A549 (cell line): ENCODE results near the gene WDCP. TPM values are rescaled to one million over a fixed set of nuclear protein-coding genes. Genes with fewer than 3 reads are reported as not detected.
"Not testable (repeated sequence)": the region's sequence is repeated elsewhere in the genome, so short reads cannot be mapped to it uniquely, and the experiment has no call there.

Experiments
- ATAC-seq, 2 experiments: fragments of 200-7000 bp in 1 of 2; fragments of >200 bp in 1 of 2; cut with Nextera tagmentation in 1 of 2; cut with Tn5 transposase in 1 of 2; 3 replicates each; pipeline versions ENCODE4 v1.8.0 to v1.9.1; 2018 to 2020; ENCODE audit warnings: mild to moderate bottlenecking in 1 of 2, moderate library complexity in 1 of 2
- CTCF ChIA-PET: fragments of 300-600 bp; sonication (Branson Sonifier 250); formaldehyde crosslinking; extraction: SDS; loops from one replicate; lab custom pipeline; 2021; ENCODE audit warnings: antibody characterized with exemption, inconsistent platforms; lab: Yijun Ruan, JAX
- POLR2A ChIA-PET: fragments of 350-600 bp; formaldehyde crosslinking; extraction: SDS; loops from one replicate; lab custom pipeline; 2021; ENCODE audit warnings: antibody characterized with exemption, inconsistent platforms; lab: Yijun Ruan, JAX
- DNase-seq, 2 experiments: peaks; one replicate each; pipeline versions ENCODE4 v3.0.0 to v3.0.0-alpha.2; 2011 to 2016; ENCODE audit warnings: low read depth in 1 of 2, low spot score in 1 of 2
- FAIRE-seq: peaks from 2 replicates; lab custom pipeline; 2011; peaks lifted over from hg19 to GRCh38; lab: Jason Lieb, UNC
- H3K27ac ChIP-seq, 2 experiments: fragments of >200 bp; sonication (Bioruptor Twin); formaldehyde crosslinking; 3 replicates each; pipeline ENCODE4 v1.5.1; 2016 to 2017
- H3K4me1 ChIP-seq: fragments of >200 bp; sonication (Bioruptor Twin); formaldehyde crosslinking; 3 replicates; pipeline ENCODE4 v1.6.1; 2016
- H3K4me2 ChIP-seq: fragments of >200 bp; sonication (Bioruptor Twin); formaldehyde crosslinking; 3 replicates; pipeline ENCODE4 v1.6.1; 2016
- H3K4me3 ChIP-seq: fragments of >200 bp; sonication (Bioruptor Twin); formaldehyde crosslinking; 3 replicates; pipeline ENCODE4 v1.5.1; 2016
- H3K9me3 ChIP-seq: fragments of >200 bp; sonication (Bioruptor Twin); formaldehyde crosslinking; 3 replicates; pipeline ENCODE4 v1.6.1; 2016
- ATOH8 ChIP-seq: fragments of 250-450 bp; sonication (Bioruptor Pico); IDR thresholded peaks from 2 replicates; pipeline ENCODE4 v1.5.0; 2020; ENCODE audit warnings: low read depth, mild to moderate bottlenecking, moderate library complexity
- BHLHE40 ChIP-seq: IDR thresholded peaks from 2 replicates; pipeline ENCODE4 v1.6.1; 2012; ENCODE audit warnings: low read depth, low read length, inconsistent platforms
- CHD2 ChIP-seq: fragments of 150-350 bp; IDR thresholded peaks from 2 replicates; pipeline ENCODE4 v1.6.1; 2014; ENCODE audit warnings: low read length; ENCODE audit not compliant: partially characterized antibody
- CHD4 ChIP-seq: fragments of 200-600 bp; sonication (generic); IDR thresholded peaks from 2 replicates; pipeline ENCODE4 v1.6.1; 2016; ENCODE audit warnings: antibody characterized with exemption, mild to moderate bottlenecking, borderline replicate concordance
- E2F6 ChIP-seq: IDR thresholded peaks from 2 replicates; pipeline ENCODE4 v1.6.1; 2012; ENCODE audit warnings: low read depth, borderline replicate concordance
- EHMT2 ChIP-seq: fragments of 200-600 bp; sonication (generic); IDR thresholded peaks from 2 replicates; pipeline ENCODE4 v1.6.1; 2016; ENCODE audit warnings: antibody characterized with exemption, low read depth, mild to moderate bottlenecking, moderate library complexity
- FOSL2 ChIP-seq, 2 experiments: fragments of 450-650 bp in 1 of 2; fragments of >200 bp in 1 of 2; sonication (Bioruptor Twin) in 1 of 2; formaldehyde crosslinking; IDR thresholded peaks; 2 replicates each; pipeline versions ENCODE4 v1.5.0 to v1.6.1; 2016 to 2020; ENCODE audit warnings: mild to moderate bottlenecking in 1 of 2, moderate library complexity in 1 of 2
- HDAC2 ChIP-seq: fragments of 200-600 bp; sonication (generic); IDR thresholded peaks from 2 replicates; pipeline ENCODE4 v1.6.1; 2016
- HMGXB4 ChIP-seq: fragments of 250-450 bp; sonication (Bioruptor Pico); IDR thresholded peaks from 2 replicates; pipeline ENCODE4 v1.5.0; 2021; ENCODE audit warnings: mild to moderate bottlenecking, moderate library complexity, borderline replicate concordance
- HOXB13 ChIP-seq: fragments of 250-450 bp; sonication (Bioruptor Pico); IDR thresholded peaks from 2 replicates; pipeline ENCODE4 v1.5.0; 2020; ENCODE audit warnings: low read depth, mild to moderate bottlenecking, moderate library complexity
- HOXB5 ChIP-seq: fragments of 250-450 bp; sonication (Bioruptor Pico); IDR thresholded peaks from 2 replicates; pipeline ENCODE4 v1.5.0; 2020; ENCODE audit warnings: mild to moderate bottlenecking, moderate library complexity
- JUN ChIP-seq, 2 experiments: fragments of >200 bp; sonication (Bioruptor Twin); formaldehyde crosslinking; IDR thresholded peaks; 2 replicates in 1 of 2; 3 replicates in 1 of 2; pipeline ENCODE4 v1.6.1; 2016 to 2017
- MAX ChIP-seq: IDR thresholded peaks from 2 replicates; pipeline ENCODE4 v1.6.1; 2012
- MYC ChIP-seq: IDR thresholded peaks from 2 replicates; pipeline ENCODE4 v1.6.1; 2012; ENCODE audit warnings: mild to moderate bottlenecking, inconsistent platforms, low read length, improper control_type of control experiment, borderline replicate concordance
- NFE2L2 ChIP-seq: fragments of 150-350 bp; conservative IDR thresholded peaks from 2 replicates; pipeline ENCODE4 v1.6.1; 2014; ENCODE audit warnings: low read length
- NPAS2 ChIP-seq: fragments of 250-450 bp; sonication (Bioruptor Pico); IDR thresholded peaks from 2 replicates; pipeline ENCODE4 v1.8.0; 2022; ENCODE audit warnings: mild to moderate bottlenecking, moderate library complexity, borderline replicate concordance
- NR3C1 ChIP-seq: fragments of >200 bp; sonication (Bioruptor Twin); formaldehyde crosslinking; IDR thresholded peaks from 3 replicates; pipeline ENCODE4 v1.6.1; 2017
- POLR2A ChIP-seq: IDR thresholded peaks from 2 replicates; pipeline ENCODE4 v1.6.1; 2012; ENCODE audit warnings: mild to moderate bottlenecking, low read length
- RARB ChIP-seq: fragments of 250-450 bp; sonication (Bioruptor Pico); IDR thresholded peaks from 2 replicates; pipeline ENCODE4 v1.8.0; 2021; ENCODE audit warnings: mild to moderate bottlenecking, moderate library complexity
- SREBF2 ChIP-seq: fragments of 450-650 bp; IDR thresholded peaks from 2 replicates; pipeline ENCODE4 v1.6.1; 2014; ENCODE audit warnings: mild to moderate bottlenecking, moderate library complexity
- ZC3H11A ChIP-seq: fragments of 450-650 bp; IDR thresholded peaks from 2 replicates; pipeline ENCODE4 v1.6.1; 2014; ENCODE audit warnings: antibody characterized with exemption, mild to moderate bottlenecking
- ZSCAN20 ChIP-seq: fragments of 250-450 bp; sonication (Bioruptor Pico); IDR thresholded peaks from 2 replicates; pipeline ENCODE4 v1.8.0; 2022; ENCODE audit warnings: mild to moderate bottlenecking, moderate library complexity
- WGBS: methylation state at CpG from one replicate; pipeline ENCODE4 v1.1.6; 2017; ENCODE audit errors: missing lambda C conversion rate; 5-methylcytosine and 5-hydroxymethylcytosine counted together
- polyA plus RNA-seq, 4 experiments: library from polyadenylated mRNA; depleted of rRNA in 3 of 4; stranded (reverse); fragments of >200 nt; fragmentation: RNase III in 1 of 4; extraction: RNeasy Plus Mini Kit Qiagen cat#74134 plus additional on column Dnase treatment in 1 of 4; gene quantifications; 2 replicates in 3 of 4; 3 replicates in 1 of 4; pipeline ENCODE4 v1.2.3, GENCODE V29; 2011 to 2017
- TF ChIP-seq, protein P1 (sequence below): IDR thresholded peaks from 2 replicates; pipeline ENCODE4 v1.6.1; 2012

The WDCP gene
- polyA plus RNA-seq, 2 of the 4 experiments (the other 2 are of a cell fraction) = 12.7 to 20.8 TPM

- TF ChIP-seq MAX = peak; percentile 73
- no peak for TF ChIP-seq ZC3H11A
- no peak for TF ChIP-seq CHD2
- TF ChIP-seq FOSL2 (IDR thresholded peaks at IDR 0.05) = no peak
- TF ChIP-seq FOSL2 (CRISPR knock-in tag; IDR thresholded peaks at IDR 0.05) = no peak
- TF ChIP-seq EHMT2 = no peak
- peak; percentile 73 to 75; a peak in 4 of 5 replicates for TF ChIP-seq JUN (IDR thresholded peaks at IDR 0.05)
- TF ChIP-seq NFE2L2 = no peak
- TF ChIP-seq E2F6 = peak; percentile 77; the same call in 1 of the 2 replicates
- peak; percentile 90 for TF ChIP-seq POLR2A
Measured at GRCh38 chr2:24046930-24047702, at the start of gene WDCP (continued).

DNA sequence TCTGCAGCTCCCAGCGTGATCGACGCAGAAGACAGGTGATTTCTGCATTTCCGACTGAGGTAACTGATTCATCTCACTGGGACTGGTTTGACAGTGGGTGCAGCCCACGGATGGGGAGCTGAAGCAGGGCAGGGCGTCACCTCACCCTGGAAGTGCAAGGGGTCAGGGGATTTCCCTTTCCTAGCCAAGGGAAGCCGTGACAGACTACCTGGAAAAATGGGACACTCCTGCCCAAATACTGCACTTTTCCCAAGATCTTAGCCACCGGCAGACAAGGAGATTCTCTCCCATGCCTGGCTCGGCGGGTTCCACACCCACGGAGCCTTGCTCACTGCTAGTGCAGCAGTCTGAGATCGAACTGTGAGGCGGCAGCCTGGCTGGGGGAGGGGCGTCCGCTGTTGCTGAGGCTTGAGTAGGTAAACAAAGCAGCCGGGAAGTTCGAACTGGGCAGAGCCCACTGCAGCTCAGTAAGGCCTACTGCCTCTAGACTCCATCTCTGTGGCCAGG is 48.0 kb upstream of the WDCP start:
- FAIRE-seq, H3K4me1 ChIP-seq, DNase-seq, POLR2A ChIA-PET, H3K27ac ChIP-seq, H3K4me2 ChIP-seq, H3K4me3 ChIP-seq, H3K9me3 ChIP-seq, ATAC-seq: not testable (repeated sequence)
- WGBS = 75% methylated on average over 17 of the region's 17 CpGs
- CTCF ChIA-PET = interaction anchor here (5.6 kb wide), 1 partner anchor 11 kb away, joined by 47 read pairs; the partner anchor contains the start of gene TP53I3

- not testable (repeated sequence) for H3K4me1 ChIP-seq, ATAC-seq, FAIRE-seq, H3K4me2 ChIP-seq, DNase-seq, H3K27ac ChIP-seq, H3K4me3 ChIP-seq, H3K9me3 ChIP-seq
- ChIA-PET CTCF (interaction anchor here (5.6 kb wide), 1 partner anchor 9 kb away, joined by 47 read pairs; the partner anchor contains the start of gene TP53I3), POLR2A (interaction anchor here (1.0 kb wide), 1 partner anchor 9 kb away, joined by 4 read pairs; the partner anchor contains the start of gene TP53I3)
- 80% methylated on average over 5 of the region's 5 CpGs for WGBS
Measured at GRCh38 chr2:24093270-24093669, 46.1 kb upstream of the WDCP start.

DNA sequence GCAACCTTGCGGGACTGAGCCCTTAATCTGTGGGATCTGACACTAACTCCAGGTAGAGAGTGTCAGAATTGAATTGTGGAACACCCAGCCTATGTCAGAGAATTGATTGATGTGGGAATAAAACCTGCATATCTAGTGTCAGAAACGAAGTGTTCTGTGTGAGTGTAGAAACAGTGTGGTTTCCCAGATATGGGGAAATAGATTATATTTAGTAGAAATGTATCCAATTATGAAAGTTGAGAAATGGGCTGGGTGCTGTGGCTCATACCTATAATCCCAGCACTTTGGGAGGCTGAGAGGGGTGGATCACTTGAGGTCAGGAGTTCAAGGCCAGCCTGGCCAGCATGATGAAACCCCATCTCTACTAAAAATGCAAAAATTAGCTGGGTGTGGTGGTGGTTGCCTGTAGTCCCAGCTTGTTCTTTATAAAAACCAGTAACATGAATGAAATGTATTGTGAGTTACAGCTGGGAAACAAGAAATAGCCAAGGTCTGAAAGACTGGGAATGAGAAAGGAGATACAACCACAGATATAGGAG is 41.7 kb upstream of the WDCP start:
- CTCF ChIA-PET = no interaction called here
- ATAC-seq (no peak), DNase-seq (no peak), FAIRE-seq (no peak)
- Histone ChIP-seq H3K4me1 (peaks cover 5% of the 10 kb centered on the region), H3K27ac (no peak overlapping the region), H3K9me3 (no peaks in the 10 kb centered on the region), H3K4me3 (no peak overlapping the region), H3K4me2 (no peak overlapping the region)
- POLR2A ChIA-PET = no interaction called here
- 83% methylated on average over 2 of the region's 2 CpGs for WGBS
- TF ChIP-seq POLR2A (no peak), NPAS2 (CRISPR knock-in tag) (no peak), MAX (no peak), RARB (CRISPR knock-in tag) (no peak), NR3C1 (no peak), HMGXB4 (no peak), HOXB5 (no peak), SREBF2 (no peak), JUN (IDR thresholded peaks at IDR 0.05) (no peak), MYC (no peak), HDAC2 (no peak), HOXB13 (no peak), CHD4 (no peak), CHD2 (no peak), ATOH8 (CRISPR knock-in tag) (no peak), FOSL2 (IDR thresholded peaks at IDR 0.05) (no peak), FOSL2 (CRISPR knock-in tag; IDR thresholded peaks at IDR 0.05) (no peak), BHLHE40 (no peak), ZSCAN20 (CRISPR knock-in tag) (no peak)
- TF ChIP-seq, protein P1, sequence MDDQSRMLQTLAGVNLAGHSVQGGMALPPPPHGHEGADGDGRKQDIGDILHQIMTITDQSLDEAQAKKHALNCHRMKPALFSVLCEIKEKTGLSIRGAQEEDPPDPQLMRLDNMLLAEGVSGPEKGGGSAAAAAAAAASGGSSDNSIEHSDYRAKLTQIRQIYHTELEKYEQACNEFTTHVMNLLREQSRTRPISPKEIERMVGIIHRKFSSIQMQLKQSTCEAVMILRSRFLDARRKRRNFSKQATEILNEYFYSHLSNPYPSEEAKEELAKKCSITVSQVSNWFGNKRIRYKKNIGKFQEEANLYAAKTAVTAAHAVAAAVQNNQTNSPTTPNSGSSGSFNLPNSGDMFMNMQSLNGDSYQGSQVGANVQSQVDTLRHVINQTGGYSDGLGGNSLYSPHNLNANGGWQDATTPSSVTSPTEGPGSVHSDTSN = no peak
- TF ChIP-seq, all 56 proteins: peak for 0
